RWPE2 (cell line): ENCODE measurements around the gene LHX3.

Experiments
- ATAC-seq: fragments of 200-7000 bp; cut with Tn5 transposase; 3 replicates; pipeline ENCODE4 v1.9.1; 2021; ENCODE audit warnings: low read depth
- DNase-seq: peaks from one replicate; pipeline ENCODE4 v3.0.0-alpha.2; 2020; ENCODE audit warnings: low spot score
- H3K27ac ChIP-seq: fragments of 450-650 bp; 2 replicates; pipeline ENCODE4 v1.5.1; 2017; ENCODE audit warnings: mild to moderate bottlenecking; ENCODE audit not compliant: poor library complexity, severe bottlenecking
- H3K27me3 ChIP-seq: fragments of 250-450 bp; sonication (Bioruptor Pico); 2 replicates; pipeline ENCODE4 v1.5.1; 2021; ENCODE audit warnings: mild to moderate bottlenecking, moderate library complexity; ENCODE audit not compliant: insufficient read depth, poor library complexity, severe bottlenecking
- H3K36me3 ChIP-seq: fragments of 250-450 bp; sonication (Bioruptor Pico); 2 replicates; pipeline ENCODE4 v1.5.1; 2020; ENCODE audit warnings: low read depth, mild to moderate bottlenecking, moderate library complexity
- H3K4me1 ChIP-seq: fragments of 250-450 bp; sonication (Bioruptor Pico); 2 replicates; pipeline ENCODE4 v1.5.1; 2021; ENCODE audit warnings: mild to moderate bottlenecking, moderate library complexity; ENCODE audit not compliant: insufficient read depth, poor library complexity, severe bottlenecking
- H3K4me3 ChIP-seq: fragments of 250-450 bp; sonication (Bioruptor Pico); 2 replicates; pipeline ENCODE4 v1.5.1; 2021; ENCODE audit warnings: mild to moderate bottlenecking, moderate library complexity; ENCODE audit not compliant: severe bottlenecking
- H3K9me3 ChIP-seq: fragments of 250-450 bp; sonication (Bioruptor Pico); 2 replicates; pipeline ENCODE4 v1.5.1; 2021; ENCODE audit warnings: mild to moderate bottlenecking, moderate library complexity; ENCODE audit not compliant: severe bottlenecking
- CTCF ChIP-seq: fragments of 450-650 bp; IDR thresholded peaks from one replicate; pipeline ENCODE4 v1.5.1; 2017; ENCODE audit warnings: mild to moderate bottlenecking, moderate library complexity; ENCODE audit not compliant: poor library complexity, severe bottlenecking

Gene LHX3

DNA sequence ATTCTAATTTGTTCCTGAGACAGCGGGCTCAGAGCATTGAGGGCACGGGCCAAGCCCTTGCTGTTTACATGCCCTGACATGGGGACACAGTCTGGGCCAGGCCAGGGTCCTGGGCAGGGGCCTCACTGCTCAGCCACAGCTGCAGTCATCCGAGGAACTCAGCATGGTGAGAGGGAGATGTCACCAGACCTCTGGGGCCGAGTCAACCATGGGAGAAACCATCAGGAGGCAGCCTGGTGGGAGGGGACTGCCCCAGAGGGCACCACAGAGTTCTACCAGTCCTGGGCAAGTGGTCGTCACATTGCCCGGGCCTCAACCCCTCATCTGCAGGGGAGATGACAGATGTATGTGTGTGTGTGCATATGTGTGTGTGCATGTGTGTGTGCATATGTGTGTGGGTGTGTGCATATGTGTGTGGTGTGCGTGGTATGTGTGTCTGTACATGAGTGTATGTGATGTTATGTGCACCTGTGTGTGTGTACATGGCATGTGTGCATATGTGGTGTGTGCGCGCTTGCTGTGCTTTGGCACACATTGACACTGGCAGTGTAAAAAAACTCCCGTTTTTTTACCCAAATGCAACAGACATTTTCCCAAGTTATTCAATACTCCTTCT lies 43.8 kb downstream of the LHX3 start:
- Histone ChIP-seq H3K27me3 (peaks cover 23% of the 10 kb centered on the region), H3K9me3 (peaks cover 5% of the 10 kb centered on the region), H3K36me3 (no peaks in the 10 kb centered on the region), H3K4me3 (no peak overlapping the region), H3K4me1 (no peaks in the 10 kb centered on the region), H3K27ac (no peak overlapping the region)
- DNase-seq (no peak), ATAC-seq (no peak)
- TF ChIP-seq CTCF = no peak

GRCh38 chr9:136160381-136160841 lies 44.5 kb downstream of the LHX3 start:
- no peaks in the 10 kb centered on the region for H3K36me3 ChIP-seq
- H3K27me3 ChIP-seq = peaks cover 30% of the 10 kb centered on the region
- H3K9me3 ChIP-seq = peaks cover 5% of the 10 kb centered on the region
- no peak overlapping the region for H3K27ac ChIP-seq
- no peaks in the 10 kb centered on the region for H3K4me1 ChIP-seq
- ATAC-seq (no peak), DNase-seq (no peak)
- TF ChIP-seq CTCF = no peak
- H3K4me3 ChIP-seq = no peak overlapping the region

DNA sequence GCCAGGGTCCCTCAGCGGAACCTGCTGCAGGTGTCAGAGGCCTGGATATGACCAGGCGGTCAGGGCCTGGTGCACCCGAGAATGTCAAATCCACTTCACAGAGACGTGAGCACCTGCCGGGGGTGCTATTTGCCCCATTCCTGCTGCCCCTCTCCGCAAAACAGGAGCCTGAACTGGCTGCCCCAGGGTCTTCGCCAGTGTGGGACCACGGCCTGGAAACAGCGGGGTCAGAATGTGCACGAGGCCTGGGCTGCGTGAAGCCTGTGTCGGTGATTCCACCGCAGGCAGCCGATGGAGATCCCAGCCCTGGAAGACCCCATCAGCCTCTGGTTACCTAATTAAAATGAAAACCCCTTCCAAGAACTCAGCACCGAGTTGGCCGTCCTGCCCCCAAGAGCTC lies 45.1 kb downstream of the LHX3 start:
- no peak overlapping the region for H3K27ac ChIP-seq
- TF ChIP-seq CTCF = no peak
- ATAC-seq (no peak), DNase-seq (no peak)
- H3K4me1 ChIP-seq = no peaks in the 10 kb centered on the region
- no peaks in the 10 kb centered on the region for H3K36me3 ChIP-seq
- peaks cover 36% of the 10 kb centered on the region for H3K27me3 ChIP-seq
- H3K4me3 ChIP-seq = no peak overlapping the region
- H3K9me3 ChIP-seq = peaks cover 5% of the 10 kb centered on the region

GRCh38 chr9:136157477-136158265 lies 47.3 kb downstream of the LHX3 start:
- Histone ChIP-seq H3K36me3 (no peaks in the 10 kb centered on the region), H3K9me3 (no peaks in the 10 kb centered on the region), H3K4me1 (no peaks in the 10 kb centered on the region), H3K4me3 (no peak overlapping the region), H3K27me3 (peaks cover 38% of the 10 kb centered on the region), H3K27ac (no peak overlapping the region)
- no peak for TF ChIP-seq CTCF
- DNase-seq (no peak), ATAC-seq (no peak)
